A549 (cell line): ENCODE measurements around the gene RPS6KB2. TPM values are rescaled to one million over a fixed set of nuclear protein-coding genes. Genes with fewer than 3 reads are reported as not detected.
A peak's percentile ranks its signal among the peaks of the same experiment; 100 is the strongest.

Source experiments
- ATAC-seq, 2 experiments: fragments of 200-7000 bp in 1 of 2; fragments of >200 bp in 1 of 2; cut with Nextera tagmentation in 1 of 2; cut with Tn5 transposase in 1 of 2; 3 replicates each; pipeline versions ENCODE4 v1.8.0 to v1.9.1; 2018 to 2020; ENCODE audit warnings: mild to moderate bottlenecking in 1 of 2, moderate library complexity in 1 of 2
- CTCF ChIA-PET: fragments of 300-600 bp; sonication (Branson Sonifier 250); formaldehyde crosslinking; extraction: SDS; loops from one replicate; lab custom pipeline; 2021; ENCODE audit warnings: antibody characterized with exemption, inconsistent platforms; lab: Yijun Ruan, JAX
- POLR2A ChIA-PET: fragments of 350-600 bp; formaldehyde crosslinking; extraction: SDS; loops from one replicate; lab custom pipeline; 2021; ENCODE audit warnings: antibody characterized with exemption, inconsistent platforms; lab: Yijun Ruan, JAX
- DNase-seq, 2 experiments: peaks; one replicate each; pipeline versions ENCODE4 v3.0.0 to v3.0.0-alpha.2; 2011 to 2016; ENCODE audit warnings: low read depth in 1 of 2, low spot score in 1 of 2
- FAIRE-seq: peaks from 2 replicates; lab custom pipeline; 2011; peaks lifted over from hg19 to GRCh38; lab: Jason Lieb, UNC
- H3K27ac ChIP-seq, 2 experiments: fragments of >200 bp; sonication (Bioruptor Twin); formaldehyde crosslinking; 3 replicates each; pipeline ENCODE4 v1.5.1; 2016 to 2017
- H3K4me1 ChIP-seq: fragments of >200 bp; sonication (Bioruptor Twin); formaldehyde crosslinking; 3 replicates; pipeline ENCODE4 v1.6.1; 2016
- H3K4me2 ChIP-seq: fragments of >200 bp; sonication (Bioruptor Twin); formaldehyde crosslinking; 3 replicates; pipeline ENCODE4 v1.6.1; 2016
- H3K4me3 ChIP-seq: fragments of >200 bp; sonication (Bioruptor Twin); formaldehyde crosslinking; 3 replicates; pipeline ENCODE4 v1.5.1; 2016
- H3K9me3 ChIP-seq: fragments of >200 bp; sonication (Bioruptor Twin); formaldehyde crosslinking; 3 replicates; pipeline ENCODE4 v1.6.1; 2016
- BHLHE40 ChIP-seq: IDR thresholded peaks from 2 replicates; pipeline ENCODE4 v1.6.1; 2012; ENCODE audit warnings: low read depth, low read length, inconsistent platforms
- CBX8 ChIP-seq: fragments of 200-600 bp; sonication (generic); IDR thresholded peaks from 2 replicates; pipeline ENCODE4 v1.6.1; 2016
- CHD2 ChIP-seq: fragments of 150-350 bp; IDR thresholded peaks from 2 replicates; pipeline ENCODE4 v1.6.1; 2014; ENCODE audit warnings: low read length; ENCODE audit not compliant: partially characterized antibody
- FOSL2 ChIP-seq, 2 experiments: fragments of 450-650 bp in 1 of 2; fragments of >200 bp in 1 of 2; sonication (Bioruptor Twin) in 1 of 2; formaldehyde crosslinking; IDR thresholded peaks; 2 replicates each; pipeline versions ENCODE4 v1.5.0 to v1.6.1; 2016 to 2020; ENCODE audit warnings: mild to moderate bottlenecking in 1 of 2, moderate library complexity in 1 of 2
- FOXS1 ChIP-seq: fragments of 250-450 bp; sonication (Bioruptor Pico); IDR thresholded peaks from 2 replicates; pipeline ENCODE4 v1.5.0; 2020; ENCODE audit warnings: mild to moderate bottlenecking, moderate library complexity
- GATA3 ChIP-seq: IDR thresholded peaks from 2 replicates; pipeline ENCODE4 v1.6.1; 2012; ENCODE audit warnings: borderline replicate concordance
- HDAC2 ChIP-seq: fragments of 200-600 bp; sonication (generic); IDR thresholded peaks from 2 replicates; pipeline ENCODE4 v1.6.1; 2016
- HEYL ChIP-seq: fragments of 250-450 bp; sonication (Bioruptor Pico); IDR thresholded peaks from 2 replicates; pipeline ENCODE4 v1.8.0; 2021; ENCODE audit warnings: mild to moderate bottlenecking, moderate library complexity
- HMGXB4 ChIP-seq: fragments of 250-450 bp; sonication (Bioruptor Pico); IDR thresholded peaks from 2 replicates; pipeline ENCODE4 v1.5.0; 2021; ENCODE audit warnings: mild to moderate bottlenecking, moderate library complexity, borderline replicate concordance
- HOXB5 ChIP-seq: fragments of 250-450 bp; sonication (Bioruptor Pico); IDR thresholded peaks from 2 replicates; pipeline ENCODE4 v1.5.0; 2020; ENCODE audit warnings: mild to moderate bottlenecking, moderate library complexity
- JUNB ChIP-seq: fragments of >200 bp; sonication (Bioruptor Twin); formaldehyde crosslinking; IDR thresholded peaks from 2 replicates; pipeline ENCODE4 v1.6.1; 2016
- KDM5A ChIP-seq: fragments of 200-600 bp; sonication (generic); IDR thresholded peaks from 2 replicates; pipeline ENCODE4 v1.6.1; 2016; ENCODE audit warnings: antibody characterized with exemption, mild to moderate bottlenecking
- MAFK ChIP-seq: fragments of 450-650 bp; IDR thresholded peaks from 2 replicates; pipeline ENCODE4 v1.6.1; 2014; ENCODE audit not compliant: partially characterized antibody
- MAZ ChIP-seq: fragments of 150-350 bp; IDR thresholded peaks from 2 replicates; pipeline ENCODE4 v1.6.1; 2014; ENCODE audit warnings: antibody characterized with exemption, low read depth, low read length, borderline replicate concordance
- MYC ChIP-seq: IDR thresholded peaks from 2 replicates; pipeline ENCODE4 v1.6.1; 2012; ENCODE audit warnings: mild to moderate bottlenecking, inconsistent platforms, low read length, improper control_type of control experiment, borderline replicate concordance
- NPAS2 ChIP-seq: fragments of 250-450 bp; sonication (Bioruptor Pico); IDR thresholded peaks from 2 replicates; pipeline ENCODE4 v1.8.0; 2022; ENCODE audit warnings: mild to moderate bottlenecking, moderate library complexity, borderline replicate concordance
- PHF8 ChIP-seq: fragments of 200-600 bp; sonication (generic); IDR thresholded peaks from 2 replicates; pipeline ENCODE4 v1.6.1; 2016; ENCODE audit warnings: low read depth, mild to moderate bottlenecking, antibody characterized with exemption, moderate library complexity, borderline replicate concordance
- POLR2AphosphoS2 ChIP-seq: conservative IDR thresholded peaks from 2 replicates; pipeline ENCODE4 v1.6.1; 2012; ENCODE audit warnings: low read length, improper control_type of control experiment, inconsistent platforms
- RCOR1 ChIP-seq: fragments of 150-350 bp; IDR thresholded peaks from 2 replicates; pipeline ENCODE4 v1.6.1; 2014; ENCODE audit warnings: antibody characterized with exemption, low read length, low read depth
- SREBF2 ChIP-seq: fragments of 450-650 bp; IDR thresholded peaks from 2 replicates; pipeline ENCODE4 v1.6.1; 2014; ENCODE audit warnings: mild to moderate bottlenecking, moderate library complexity
- USF2 ChIP-seq: fragments of 450-650 bp; IDR thresholded peaks from 2 replicates; pipeline ENCODE4 v1.6.1; 2014; ENCODE audit warnings: antibody characterized with exemption
- ZFP36 ChIP-seq: fragments of 450-650 bp; IDR thresholded peaks from 2 replicates; pipeline ENCODE4 v1.6.1; 2014; ENCODE audit warnings: borderline replicate concordance; ENCODE audit not compliant: partially characterized antibody
- ZSCAN20 ChIP-seq: fragments of 250-450 bp; sonication (Bioruptor Pico); IDR thresholded peaks from 2 replicates; pipeline ENCODE4 v1.8.0; 2022; ENCODE audit warnings: mild to moderate bottlenecking, moderate library complexity
- WGBS: methylation state at CpG from one replicate; pipeline ENCODE4 v1.1.6; 2017; ENCODE audit errors: missing lambda C conversion rate; 5-methylcytosine and 5-hydroxymethylcytosine counted together
- polyA plus RNA-seq, 4 experiments: library from polyadenylated mRNA; depleted of rRNA in 3 of 4; stranded (reverse); fragments of >200 nt; fragmentation: RNase III in 1 of 4; extraction: RNeasy Plus Mini Kit Qiagen cat#74134 plus additional on column Dnase treatment in 1 of 4; gene quantifications; 2 replicates in 3 of 4; 3 replicates in 1 of 4; pipeline ENCODE4 v1.2.3, GENCODE V29; 2011 to 2017
- TF ChIP-seq, protein P1 (sequence below): IDR thresholded peaks from 2 replicates; pipeline ENCODE4 v1.6.1; 2012

Gene RPS6KB2
- polyA plus RNA-seq, 2 of the 4 experiments (the other 2 are of a cell fraction): 40.9 to 47.9 TPM

DNA sequence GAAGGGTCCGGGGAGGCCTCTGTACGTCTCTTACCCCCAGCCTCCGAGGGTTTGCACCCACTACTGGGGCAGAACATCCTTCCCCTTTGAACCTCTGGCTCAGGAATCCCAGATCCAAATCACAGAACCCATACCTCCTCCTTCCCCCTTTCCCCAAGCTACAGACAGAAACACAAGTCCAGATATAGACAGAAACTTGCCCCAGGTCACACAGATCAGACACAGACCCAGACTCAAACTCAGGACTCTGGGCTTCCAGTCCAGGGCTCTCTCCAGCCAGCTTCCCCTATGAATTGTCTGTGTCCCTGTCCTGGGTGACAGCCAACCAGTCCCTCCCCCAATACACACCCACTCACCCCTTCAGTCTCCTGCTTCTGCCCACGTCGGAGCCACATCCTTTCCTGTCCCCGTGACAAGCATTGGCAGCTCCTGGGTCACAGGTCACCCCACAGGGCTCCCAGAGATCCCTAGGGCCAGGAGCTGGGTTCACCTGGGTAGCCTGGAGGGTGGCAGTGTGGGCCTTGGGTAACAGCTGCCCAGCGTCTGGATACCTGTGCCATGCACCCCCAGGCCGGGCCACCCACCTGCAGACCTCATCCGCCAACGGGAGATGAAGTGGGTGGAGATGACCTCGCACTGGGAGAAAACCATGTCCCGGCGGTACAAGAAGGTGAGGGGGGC lies 23.6 kb upstream of the RPS6KB2 start:
- FAIRE-seq: no peak
- Histone ChIP-seq H3K4me2 (no peak overlapping the region), H3K4me1 (peaks cover 15% of the 10 kb centered on the region), H3K9me3 (no peaks in the 10 kb centered on the region), H3K4me3 (no peak overlapping the region), H3K27ac (no peak overlapping the region)
- no peak for DNase-seq
- no peak for ATAC-seq
- TF ChIP-seq PHF8: no peak
- POLR2A ChIA-PET: no interaction called here
- 89% methylated on average over 13 of the region's 13 CpGs for WGBS
- CTCF ChIA-PET: interaction anchor here (0.5 to 46.2 kb wide), 6 partner anchors 9 to 58 kb away, joined by 3 to 1913 read pairs (median 20); partner anchors contain the start of genes CARNS1, CLCF1, POLD4 and RAD9A

- POLR2A ChIA-PET: no interaction called here
- FAIRE-seq (no peak), DNase-seq (no peak), ATAC-seq (no peak)
- Histone ChIP-seq H3K4me2 (no peak overlapping the region), H3K4me1 (peaks cover 12% of the 10 kb centered on the region), H3K9me3 (no peaks in the 10 kb centered on the region), H3K27ac (no peak overlapping the region), H3K4me3 (no peak overlapping the region)
- 79% methylated on average over 2 of the region's 6 CpGs for WGBS
- TF ChIP-seq, protein P1, sequence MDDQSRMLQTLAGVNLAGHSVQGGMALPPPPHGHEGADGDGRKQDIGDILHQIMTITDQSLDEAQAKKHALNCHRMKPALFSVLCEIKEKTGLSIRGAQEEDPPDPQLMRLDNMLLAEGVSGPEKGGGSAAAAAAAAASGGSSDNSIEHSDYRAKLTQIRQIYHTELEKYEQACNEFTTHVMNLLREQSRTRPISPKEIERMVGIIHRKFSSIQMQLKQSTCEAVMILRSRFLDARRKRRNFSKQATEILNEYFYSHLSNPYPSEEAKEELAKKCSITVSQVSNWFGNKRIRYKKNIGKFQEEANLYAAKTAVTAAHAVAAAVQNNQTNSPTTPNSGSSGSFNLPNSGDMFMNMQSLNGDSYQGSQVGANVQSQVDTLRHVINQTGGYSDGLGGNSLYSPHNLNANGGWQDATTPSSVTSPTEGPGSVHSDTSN: no peak
- TF ChIP-seq GATA3: no peak
- no peak for TF ChIP-seq MAFK
- TF ChIP-seq JUNB: no peak
- CTCF ChIA-PET: interaction anchor here (0.6 to 46.2 kb wide), 6 partner anchors 12 to 59 kb away, joined by 3 to 1913 read pairs (median 3); partner anchors contain the start of genes CLCF1, POLD4 and RAD9A
Measured at GRCh38 chr11:67405196-67405567, 23.1 kb upstream of the RPS6KB2 start.

GRCh38 chr11:67405688-67406339 lies 22.5 kb upstream of the RPS6KB2 start:
- ChIA-PET POLR2A (no interaction called here), CTCF (interaction anchor here (0.6 to 46.2 kb wide), 6 partner anchors 11 to 60 kb away, joined by 3 to 1913 read pairs (median 3); partner anchors contain the start of genes CLCF1, POLD4 and RAD9A)
- H3K9me3 ChIP-seq: no peaks in the 10 kb centered on the region

DNA sequence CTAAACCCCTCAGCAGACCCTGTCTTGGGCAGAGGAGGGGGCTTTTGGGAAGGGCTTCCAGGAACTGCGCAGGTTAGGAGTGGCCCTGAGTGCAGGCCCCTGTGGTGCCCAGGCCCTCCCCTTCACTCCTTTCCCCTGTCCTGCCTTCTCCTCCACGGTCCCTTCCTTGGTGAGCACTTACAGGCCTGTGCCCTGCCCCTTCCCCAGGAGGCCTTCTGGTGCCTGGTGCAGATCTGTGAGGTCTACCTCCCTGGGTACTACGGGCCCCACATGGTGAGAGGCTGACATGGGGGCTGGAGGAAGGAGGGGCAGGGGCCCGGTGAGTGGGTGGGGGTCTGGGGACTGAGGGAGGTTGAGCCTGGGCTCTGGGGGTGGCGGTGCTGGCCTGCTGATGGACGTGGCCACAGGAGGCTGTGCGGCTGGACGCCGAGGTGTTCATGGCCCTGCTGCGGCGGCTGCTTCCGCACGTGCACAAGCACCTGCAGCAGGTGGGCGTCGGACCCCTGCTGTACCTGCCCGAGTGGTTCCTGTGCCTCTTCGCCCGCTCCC lies 21.8 kb upstream of the RPS6KB2 start:
- no peak for ATAC-seq
- Histone ChIP-seq H3K4me3 (no peak overlapping the region), H3K27ac (0 out of 6 replicates have a peak overlapping the region, but pooled peaks of 1 of the 2 experiments have one; percentile 17), H3K4me2 (no peak overlapping the region), H3K4me1 (peaks cover 6% of the 10 kb centered on the region; the same call in 2 of the 3 replicates), H3K9me3 (no peaks in the 10 kb centered on the region)
- no peak for DNase-seq
- no peak for FAIRE-seq
- WGBS: 85% methylated on average over 11 of the region's 18 CpGs
- CTCF ChIA-PET: interaction anchor here (0.9 to 1.2 kb wide), 2 partner anchors 56 to 63 kb away, joined by 4 read pairs; partner anchors contain the start of gene TMEM134
- POLR2A ChIA-PET: no interaction called here
- TF ChIP-seq NPAS2: no peak
- no peak for TF ChIP-seq HEYL (CRISPR knock-in tag)
- no peak for TF ChIP-seq HDAC2
- TF ChIP-seq USF2: no peak
- TF ChIP-seq, protein P1: no peak
- no peak for TF ChIP-seq CBX8
- no peak for TF ChIP-seq ZFP36
- TF ChIP-seq MAZ: no peak
- no peak for TF ChIP-seq BHLHE40
- TF ChIP-seq POLR2AphosphoS2: no peak
- TF ChIP-seq MYC: no peak
- no peak for TF ChIP-seq ZSCAN20
- TF ChIP-seq SREBF2: no peak
- TF ChIP-seq HOXB5: no peak
- no peak for TF ChIP-seq KDM5A
- TF ChIP-seq HMGXB4 (CRISPR knock-in tag): no peak
- TF ChIP-seq FOSL2 (IDR thresholded peaks at IDR 0.05): no peak
- no peak for TF ChIP-seq FOSL2 (CRISPR knock-in tag; IDR thresholded peaks at IDR 0.05)

More at GRCh38 chr11:67405688-67406339, 22.5 kb upstream of the RPS6KB2 start:
- Histone ChIP-seq H3K27ac (no peak overlapping the region), H3K4me1 (peaks cover 6% of the 10 kb centered on the region; the same call in 2 of the 3 replicates), H3K4me3 (no peak overlapping the region), H3K4me2 (no peak overlapping the region)
- 74% methylated on average over 8 of the region's 9 CpGs for WGBS
- ATAC-seq (no peak), FAIRE-seq (no peak), DNase-seq (no peak)
- no peak for TF ChIP-seq MAZ
- TF ChIP-seq FOXS1 (CRISPR knock-in tag): no peak
- no peak for TF ChIP-seq CHD2
- no peak for TF ChIP-seq RCOR1
